Measurements from ENCODE around the gene MAP3K4.

DNA sequence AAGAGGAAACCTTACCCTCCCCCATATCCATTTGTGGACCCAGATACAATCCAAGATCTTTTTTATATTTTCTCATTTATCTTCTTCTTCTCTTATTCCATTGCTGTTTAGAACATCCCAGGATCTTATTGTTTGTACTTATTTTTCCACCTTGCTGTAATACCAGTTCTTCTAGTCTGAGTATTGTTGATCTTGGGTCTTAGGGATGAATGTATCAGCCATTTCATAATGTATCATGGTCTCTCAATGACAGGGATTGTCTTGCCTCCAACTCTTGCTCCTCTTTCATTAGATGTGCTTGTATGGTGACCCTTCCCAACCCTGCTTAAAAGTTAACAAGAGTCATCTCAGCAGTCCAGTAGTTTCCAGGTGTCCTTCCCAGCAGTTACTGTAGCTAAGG lies 63.3 kb downstream of the MAP3K4 start:
- no peak for TF ChIP-seq POLR2A (IDR thresholded peaks at IDR 0.05)
- no peak for TF ChIP-seq CTCF (IDR thresholded peaks at IDR 0.05)
- TF ChIP-seq POLR2AphosphoS5 (IDR thresholded peaks at IDR 0.05; ENCODE audit: insufficient read depth in 1 of 2, low read depth in 1 of 2), result no peak

Measured in vagina (tissue), 2 donors.